Measurements from ENCODE around the gene LEPR. TPM values are rescaled to one million over a fixed set of nuclear protein-coding genes. Genes with fewer than 3 reads are reported as not detected.

LEPR gene
- total RNA-seq, 1 experiment from 2014 or later = 3.5 TPM

DNA sequence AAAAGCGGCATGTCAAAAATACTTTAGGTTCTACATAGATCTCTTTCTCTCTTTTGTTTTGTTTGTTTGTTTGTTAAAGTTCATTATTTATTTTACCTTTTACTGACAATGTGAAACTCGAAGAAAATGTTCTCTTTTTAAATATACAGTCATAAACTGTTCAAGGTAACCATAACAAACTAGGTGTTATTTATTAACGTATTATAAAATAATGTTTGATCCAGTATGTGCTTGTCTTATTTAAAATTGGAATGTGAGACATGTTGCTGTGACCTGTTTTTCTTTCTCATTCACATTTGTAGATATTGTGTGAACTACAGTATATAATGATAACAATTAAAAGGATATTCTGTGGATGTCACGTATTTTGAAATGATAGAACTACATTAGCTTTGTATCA lies 5.9 kb upstream of the LEPR start:
- no peaks in the 10 kb centered on the region for H3K27me3 Mint-ChIP-seq (ENCODE audit: unreplicated experiment)
- no peaks in the 10 kb centered on the region for H3K9me3 Mint-ChIP-seq (ENCODE audit: low read depth, unreplicated experiment)
- DNase-seq = no peak
- TF ChIP-seq, protein P1, sequence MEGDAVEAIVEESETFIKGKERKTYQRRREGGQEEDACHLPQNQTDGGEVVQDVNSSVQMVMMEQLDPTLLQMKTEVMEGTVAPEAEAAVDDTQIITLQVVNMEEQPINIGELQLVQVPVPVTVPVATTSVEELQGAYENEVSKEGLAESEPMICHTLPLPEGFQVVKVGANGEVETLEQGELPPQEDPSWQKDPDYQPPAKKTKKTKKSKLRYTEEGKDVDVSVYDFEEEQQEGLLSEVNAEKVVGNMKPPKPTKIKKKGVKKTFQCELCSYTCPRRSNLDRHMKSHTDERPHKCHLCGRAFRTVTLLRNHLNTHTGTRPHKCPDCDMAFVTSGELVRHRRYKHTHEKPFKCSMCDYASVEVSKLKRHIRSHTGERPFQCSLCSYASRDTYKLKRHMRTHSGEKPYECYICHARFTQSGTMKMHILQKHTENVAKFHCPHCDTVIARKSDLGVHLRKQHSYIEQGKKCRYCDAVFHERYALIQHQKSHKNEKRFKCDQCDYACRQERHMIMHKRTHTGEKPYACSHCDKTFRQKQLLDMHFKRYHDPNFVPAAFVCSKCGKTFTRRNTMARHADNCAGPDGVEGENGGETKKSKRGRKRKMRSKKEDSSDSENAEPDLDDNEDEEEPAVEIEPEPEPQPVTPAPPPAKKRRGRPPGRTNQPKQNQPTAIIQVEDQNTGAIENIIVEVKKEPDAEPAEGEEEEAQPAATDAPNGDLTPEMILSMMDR (IDR thresholded peaks at IDR 0.05; ENCODE audit: unreplicated experiment) = no peak
- peaks cover 3% of the 10 kb centered on the region for H3K36me3 Mint-ChIP-seq (ENCODE audit: insufficient read depth, unreplicated experiment)
- no peak overlapping the region for H3K4me3 Mint-ChIP-seq (ENCODE audit: low read depth, unreplicated experiment)
- BruUV-seq (replicated peaks) = no TSS peak
- peaks cover 55% of the 10 kb centered on the region for H3K4me1 Mint-ChIP-seq (ENCODE audit: low read depth, unreplicated experiment)
- intact Hi-C loops (cut with micrococcal nuclease; ENCODE audit: unreplicated experiment) = no loop called here
- CTCF ChIA-PET = no interaction called here
- H3K27ac Mint-ChIP-seq (ENCODE audit: unreplicated experiment) = no peak overlapping the region

DNA sequence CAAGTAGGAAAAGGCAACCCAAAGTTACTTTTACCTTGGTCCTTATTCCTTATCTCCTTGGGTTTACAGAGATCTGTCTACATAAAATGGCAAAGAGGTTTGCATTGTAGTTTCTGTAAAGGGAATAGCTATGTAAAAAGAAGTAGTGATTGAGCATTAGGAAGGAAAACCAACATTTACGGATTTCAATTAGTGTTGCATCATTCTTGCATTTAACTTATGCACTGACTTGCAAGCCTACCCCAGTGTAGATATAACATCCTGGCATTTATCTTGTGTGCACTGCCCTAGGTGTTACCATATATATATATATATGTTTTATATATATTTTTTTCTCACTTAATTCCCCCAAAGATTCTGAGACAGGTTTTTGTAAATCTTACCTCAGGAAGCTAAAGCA lies 3.7 kb upstream of the LEPR start:
- intact Hi-C loops (cut with micrococcal nuclease; ENCODE audit: unreplicated experiment) = loop anchor here (5.0 kb wide), 1 partner anchor 104 kb away; no protein-coding TSS in a partner anchor

DNA sequence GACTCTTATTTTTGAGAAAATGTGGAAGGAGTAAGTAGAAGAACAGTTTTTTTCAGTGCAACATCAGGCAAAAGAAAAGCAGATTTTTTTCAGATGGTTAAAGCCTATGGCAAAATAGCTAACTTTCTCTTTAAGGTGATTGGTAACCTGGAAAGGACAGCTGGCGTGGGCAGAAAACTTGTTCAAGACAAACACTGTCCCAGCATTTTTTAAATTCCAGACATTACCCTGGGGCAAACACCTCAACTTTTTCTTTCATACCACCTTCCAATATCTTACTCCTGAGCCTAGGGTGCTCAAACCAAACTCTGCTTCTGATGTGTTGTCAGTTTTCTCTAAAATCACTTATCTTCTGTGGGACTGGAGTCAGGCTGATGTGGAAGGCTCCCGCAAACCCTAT lies 2.7 kb upstream of the LEPR start:
- intact Hi-C loops (cut with micrococcal nuclease; ENCODE audit: unreplicated experiment) = loop anchor here (5.0 kb wide), 1 partner anchor 105 kb away; no protein-coding TSS in a partner anchor
- BruUV-seq (replicated peaks) = no TSS peak
- Mint-ChIP-seq H3K4me1 (ENCODE audit: low read depth, unreplicated experiment) (peaks cover 47% of the 10 kb centered on the region), H3K27ac (ENCODE audit: unreplicated experiment) (peak overlapping the region; percentile 4), H3K36me3 (ENCODE audit: insufficient read depth, unreplicated experiment) (no peaks in the 10 kb centered on the region), H3K27me3 (ENCODE audit: unreplicated experiment) (no peaks in the 10 kb centered on the region), H3K4me3 (ENCODE audit: low read depth, unreplicated experiment) (peak overlapping the region; percentile 26), H3K9me3 (ENCODE audit: low read depth, unreplicated experiment) (no peaks in the 10 kb centered on the region)
- DNase-seq = no peak
- CTCF ChIA-PET = no interaction called here
- TF ChIP-seq, protein P1 (IDR thresholded peaks at IDR 0.05; ENCODE audit: unreplicated experiment) = no peak

More for the DNA sequence above, 3.7 kb upstream of the LEPR start:
- CTCF ChIA-PET = no interaction called here
- Mint-ChIP-seq H3K4me1 (ENCODE audit: low read depth, unreplicated experiment) (peaks cover 56% of the 10 kb centered on the region), H3K27me3 (ENCODE audit: unreplicated experiment) (no peaks in the 10 kb centered on the region), H3K4me3 (ENCODE audit: low read depth, unreplicated experiment) (no peak overlapping the region), H3K36me3 (ENCODE audit: insufficient read depth, unreplicated experiment) (no peaks in the 10 kb centered on the region), H3K27ac (ENCODE audit: unreplicated experiment) (no peak overlapping the region), H3K9me3 (ENCODE audit: low read depth, unreplicated experiment) (no peaks in the 10 kb centered on the region)
- DNase-seq = no peak
- no TSS peak for BruUV-seq (replicated peaks)
- TF ChIP-seq, protein P1 (IDR thresholded peaks at IDR 0.05; ENCODE audit: unreplicated experiment) = no peak

DNA sequence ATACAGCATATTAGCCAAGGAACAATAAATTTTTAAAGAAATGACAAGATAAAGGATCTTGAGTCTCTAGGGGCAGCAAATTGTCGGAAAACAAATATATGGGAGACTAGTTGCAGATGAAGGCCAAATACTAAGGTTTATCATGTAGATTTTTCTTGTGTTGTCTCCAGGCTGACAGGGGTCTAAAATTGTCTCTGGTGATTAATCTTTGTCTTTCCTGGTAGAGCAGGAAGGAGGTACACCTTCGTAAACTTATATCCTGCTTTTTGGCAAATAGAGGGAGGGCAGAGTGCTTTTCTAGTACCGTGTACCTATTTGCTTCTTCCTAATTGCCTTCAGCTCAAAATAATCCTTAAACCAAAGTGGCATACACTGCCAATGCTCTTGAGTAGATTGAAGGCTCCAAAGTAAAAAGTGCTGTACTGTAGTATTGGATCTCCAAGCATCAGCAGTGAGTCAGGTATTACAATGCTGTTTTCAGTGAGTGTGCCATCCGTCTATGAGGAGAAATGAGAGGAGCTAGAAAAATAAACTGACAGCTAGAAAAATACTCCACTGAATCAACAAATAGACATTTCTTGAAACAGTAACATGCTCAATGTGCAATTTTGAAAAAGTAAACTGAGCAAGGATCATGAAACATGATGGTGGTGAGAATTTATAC lies 1.8 kb upstream of the LEPR start:
- CTCF ChIA-PET = interaction anchor here (1.9 kb wide), 1 partner anchor 269 kb away, joined by 7 read pairs; no protein-coding TSS in a partner anchor
- TF ChIP-seq, protein P1 (IDR thresholded peaks at IDR 0.05; ENCODE audit: unreplicated experiment) = no peak
- Mint-ChIP-seq H3K9me3 (ENCODE audit: low read depth, unreplicated experiment) (no peaks in the 10 kb centered on the region), H3K4me1 (ENCODE audit: low read depth, unreplicated experiment) (peaks cover 37% of the 10 kb centered on the region), H3K27ac (ENCODE audit: unreplicated experiment) (no peak overlapping the region), H3K4me3 (ENCODE audit: low read depth, unreplicated experiment) (no peak overlapping the region), H3K27me3 (ENCODE audit: unreplicated experiment) (no peaks in the 10 kb centered on the region), H3K36me3 (ENCODE audit: insufficient read depth, unreplicated experiment) (no peaks in the 10 kb centered on the region)
- intact Hi-C loops (cut with micrococcal nuclease; ENCODE audit: unreplicated experiment) = loop anchor here (5.0 kb wide), 1 partner anchor 106 kb away; no protein-coding TSS in a partner anchor
- BruUV-seq (replicated peaks) = no TSS peak
- DNase-seq = no peak
